ENCODE data around the gene DUSP28.

Gene DUSP28

GRCh38 chr2:240581811-240582210 lies 21.7 kb downstream of the DUSP28 start:
- H3K4me1 Mint-ChIP-seq, result peaks cover 50% of the 10 kb centered on the region
- ATAC-seq, result no peak
- H3K27ac Mint-ChIP-seq, result no peak overlapping the region
- peaks cover 13% of the 10 kb centered on the region for H3K36me3 Mint-ChIP-seq
- no peaks in the 10 kb centered on the region for H3K9me3 Mint-ChIP-seq
- no peak for DNase-seq (ENCODE audit: low spot score in 2 of 2)
- no peak overlapping the region for H3K4me3 Mint-ChIP-seq

- Mint-ChIP-seq H3K4me1 (peaks cover 54% of the 10 kb centered on the region), H3K4me3 (no peak overlapping the region), H3K27ac (no peak overlapping the region)
Measured at GRCh38 chr2:240582781-240583180, 22.6 kb downstream of the DUSP28 start.

GRCh38 chr2:240583774-240584173 lies 23.6 kb downstream of the DUSP28 start:
- no peaks in the 10 kb centered on the region for H3K9me3 Mint-ChIP-seq
- no peak overlapping the region for H3K27ac Mint-ChIP-seq
- ATAC-seq (no peak), DNase-seq (ENCODE audit: low spot score in 2 of 2) (no peak)
- no peak overlapping the region for H3K4me3 Mint-ChIP-seq
- H3K36me3 Mint-ChIP-seq, result peaks cover 23% of the 10 kb centered on the region
- peaks cover 54% of the 10 kb centered on the region for H3K4me1 Mint-ChIP-seq

More at GRCh38 chr2:240582781-240583180, 22.6 kb downstream of the DUSP28 start:
- Mint-ChIP-seq H3K36me3 (peaks cover 18% of the 10 kb centered on the region), H3K9me3 (no peaks in the 10 kb centered on the region)
- no peak for ATAC-seq
- DNase-seq (ENCODE audit: low spot score in 2 of 2), result no peak

GRCh38 chr2:240584486-240585031 lies 24.4 kb downstream of the DUSP28 start:
- no peak for ATAC-seq
- no peak for DNase-seq (ENCODE audit: low spot score in 2 of 2)
- Mint-ChIP-seq H3K9me3 (no peaks in the 10 kb centered on the region), H3K4me1 (peaks cover 54% of the 10 kb centered on the region), H3K36me3 (peaks cover 30% of the 10 kb centered on the region), H3K27ac (no peak overlapping the region), H3K4me3 (peak overlapping the region; percentile 96)

GRCh38 chr2:240585101-240585500 lies 24.9 kb downstream of the DUSP28 start:
- Mint-ChIP-seq H3K36me3 (peaks cover 30% of the 10 kb centered on the region), H3K4me1 (peaks cover 50% of the 10 kb centered on the region), H3K4me3 (peak overlapping the region; percentile 96), H3K9me3 (no peaks in the 10 kb centered on the region), H3K27ac (no peak overlapping the region)
- DNase-seq (ENCODE audit: low spot score in 2 of 2) (no peak), ATAC-seq (no peak)

- Mint-ChIP-seq H3K36me3 (peaks cover 32% of the 10 kb centered on the region), H3K9me3 (no peaks in the 10 kb centered on the region), H3K4me1 (peaks cover 44% of the 10 kb centered on the region), H3K4me3 (peak overlapping the region; percentile 96), H3K27ac (peak overlapping the region; percentile 92)
- no peak for ATAC-seq
- DNase-seq (ENCODE audit: low spot score in 2 of 2), result no peak
Measured at GRCh38 chr2:240585681-240586197, 25.6 kb downstream of the DUSP28 start.

GRCh38 chr2:240586198-240586918 lies 26.2 kb downstream of the DUSP28 start, which contains the start of gene CAPN10:
Gene CAPN10, plus strand, starts transcription at chr2:240586734. Its CDS starts 178 bp downstream, at chr2:240586912.
- H3K36me3 Mint-ChIP-seq, result peaks cover 32% of the 10 kb centered on the region
- ATAC-seq, result peak; percentile 93
- H3K9me3 Mint-ChIP-seq, result no peaks in the 10 kb centered on the region
- H3K27ac Mint-ChIP-seq, result peak within 1 kb of the TSS; percentile 92
- DNase-seq (ENCODE audit: low spot score in 2 of 2), result peak; percentile 94 to 98
- H3K4me3 Mint-ChIP-seq, result peak within 1 kb of the TSS; percentile 96
- peaks cover 42% of the 10 kb centered on the region for H3K4me1 Mint-ChIP-seq

GRCh38 chr2:240586919-240587800 lies 27.0 kb downstream of the DUSP28 start:
- ATAC-seq (peak; percentile 54), DNase-seq (ENCODE audit: low spot score in 2 of 2) (peak in 1 of 2 donors; percentile 71)
- H3K4me1 Mint-ChIP-seq, result peaks cover 47% of the 10 kb centered on the region
- H3K9me3 Mint-ChIP-seq, result no peaks in the 10 kb centered on the region
- H3K36me3 Mint-ChIP-seq, result peaks cover 36% of the 10 kb centered on the region
- H3K4me3 Mint-ChIP-seq, result peak overlapping the region; percentile 96
- peak overlapping the region; percentile 84 for H3K27ac Mint-ChIP-seq

- Mint-ChIP-seq H3K9me3 (no peaks in the 10 kb centered on the region), H3K4me3 (peak overlapping the region; percentile 96), H3K4me1 (peaks cover 39% of the 10 kb centered on the region), H3K36me3 (peaks cover 43% of the 10 kb centered on the region), H3K27ac (peak overlapping the region; percentile 84)
- ATAC-seq, result no peak
- DNase-seq (ENCODE audit: low spot score in 2 of 2), result no peak
Measured at GRCh38 chr2:240588006-240588655, 28.0 kb downstream of the DUSP28 start.

- peaks cover 39% of the 10 kb centered on the region for H3K4me1 Mint-ChIP-seq
- no peak for DNase-seq (ENCODE audit: low spot score in 2 of 2)
- no peak for ATAC-seq
- peaks cover 43% of the 10 kb centered on the region for H3K36me3 Mint-ChIP-seq
- H3K9me3 Mint-ChIP-seq, result no peaks in the 10 kb centered on the region
- H3K27ac Mint-ChIP-seq, result peak overlapping the region; percentile 84
- peak overlapping the region; percentile 96 for H3K4me3 Mint-ChIP-seq
Measured at GRCh38 chr2:240588669-240589068, 28.5 kb downstream of the DUSP28 start.

- Mint-ChIP-seq H3K9me3 (no peaks in the 10 kb centered on the region), H3K4me1 (peaks cover 37% of the 10 kb centered on the region), H3K36me3 (peaks cover 43% of the 10 kb centered on the region), H3K27ac (peak overlapping the region; percentile 84), H3K4me3 (no peak overlapping the region)
- DNase-seq (ENCODE audit: low spot score in 2 of 2) (no peak), ATAC-seq (no peak)
Measured at GRCh38 chr2:240589375-240589774, 29.2 kb downstream of the DUSP28 start.

GRCh38 chr2:240589850-240590525 lies 29.8 kb downstream of the DUSP28 start:
- H3K36me3 Mint-ChIP-seq, result peaks cover 43% of the 10 kb centered on the region
- DNase-seq (ENCODE audit: low spot score in 2 of 2) (no peak), ATAC-seq (no peak)
- H3K4me1 Mint-ChIP-seq, result peaks cover 31% of the 10 kb centered on the region
- no peak overlapping the region for H3K4me3 Mint-ChIP-seq
- H3K27ac Mint-ChIP-seq, result peak overlapping the region; percentile 84
- H3K9me3 Mint-ChIP-seq, result no peaks in the 10 kb centered on the region

- DNase-seq (ENCODE audit: low spot score in 2 of 2), result no peak
- Mint-ChIP-seq H3K4me3 (no peak overlapping the region), H3K9me3 (no peaks in the 10 kb centered on the region), H3K36me3 (peaks cover 41% of the 10 kb centered on the region), H3K27ac (no peak overlapping the region), H3K4me1 (peaks cover 30% of the 10 kb centered on the region)
- ATAC-seq, result no peak
Measured at GRCh38 chr2:240590681-240591111, 30.5 kb downstream of the DUSP28 start.

- no peak for ATAC-seq
- H3K4me3 Mint-ChIP-seq, result no peak overlapping the region
- peaks cover 30% of the 10 kb centered on the region for H3K4me1 Mint-ChIP-seq
- peaks cover 37% of the 10 kb centered on the region for H3K36me3 Mint-ChIP-seq
- DNase-seq (ENCODE audit: low spot score in 2 of 2), result no peak
- peak overlapping the region; percentile 85 for H3K27ac Mint-ChIP-seq
- no peaks in the 10 kb centered on the region for H3K9me3 Mint-ChIP-seq
Measured at GRCh38 chr2:240591226-240591625, 31.1 kb downstream of the DUSP28 start.

All from stimulated activated effector memory CD8-positive, alpha-beta T cell treated with anti-CD3 and anti-CD28 coated beads, Interleukin-12 subunit alpha, Interleukin-12 subunit beta, amount 100 ng/mL, for 72 hours (primary cell).